Mesenteric fat pad (tissue), 1 donor: ENCODE data around the gene DAGLA. TPM values are rescaled to one million over a fixed set of nuclear protein-coding genes. Genes with fewer than 3 reads are reported as not detected.

Experiments
- DNase-seq: peaks from one replicate; pipeline ENCODE4 v3.0.0-alpha.2; 2020; ENCODE audit warnings: low spot score
- total RNA-seq: library from RNA; stranded (reverse); fragmentation: NEBNext Ultra II Directional; extraction: Animal tissue kit (Norgen Biotek cat#: 25700); gene quantifications from one replicate; pipeline ENCODE4 v1.2.1, GENCODE V29; 2021
- donor health status: DM: yes; HTN: yes; CAD: no.

Gene DAGLA
- total RNA-seq, 1 donor from 2014 or later, result 3.3 TPM

- no peak for DNase-seq
Measured at GRCh38 chr11:61725781-61726231, 45.6 kb downstream of the DAGLA start.

GRCh38 chr11:61726775-61727174 lies 46.6 kb downstream of the DAGLA start:
- no peak for DNase-seq

- DNase-seq, result no peak
Measured at GRCh38 chr11:61727401-61727811, 47.2 kb downstream of the DAGLA start.

GRCh38 chr11:61728066-61728939 lies 48.1 kb downstream of the DAGLA start:
- DNase-seq, result no peak

GRCh38 chr11:61728940-61729219 lies 48.7 kb downstream of the DAGLA start:
- no peak for DNase-seq

GRCh38 chr11:61730240-61730994 lies 50.2 kb downstream of the DAGLA start:
- DNase-seq, result no peak

- no peak for DNase-seq
Measured at GRCh38 chr11:61731211-61731951, 51.2 kb downstream of the DAGLA start.

- DNase-seq, result no peak
Measured at GRCh38 chr11:61731952-61732675, 51.9 kb downstream of the DAGLA start.

- DNase-seq, result no peak
Measured at GRCh38 chr11:61732705-61733104, 52.5 kb downstream of the DAGLA start.

GRCh38 chr11:61733120-61733978 lies 53.2 kb downstream of the DAGLA start:
- DNase-seq, result peak; percentile 92

GRCh38 chr11:61734767-61735166 lies 54.6 kb downstream of the DAGLA start:
- no peak for DNase-seq

GRCh38 chr11:61735391-61735790 lies 55.2 kb downstream of the DAGLA start:
- DNase-seq, result no peak

- DNase-seq, result no peak
Measured at GRCh38 chr11:61736310-61736709, 56.1 kb downstream of the DAGLA start.

- no peak for DNase-seq
Measured at GRCh38 chr11:61737131-61737530, 56.9 kb downstream of the DAGLA start.

- DNase-seq, result no peak
Measured at GRCh38 chr11:61737636-61738386, 57.6 kb downstream of the DAGLA start.

- DNase-seq, result no peak
Measured at GRCh38 chr11:61738776-61739175, 58.6 kb downstream of the DAGLA start.

GRCh38 chr11:61739413-61739812 lies 59.2 kb downstream of the DAGLA start:
- no peak for DNase-seq

- DNase-seq, result no peak
Measured at GRCh38 chr11:61739966-61740365, 59.8 kb downstream of the DAGLA start.

GRCh38 chr11:61742391-61742790 lies 62.2 kb downstream of the DAGLA start:
- DNase-seq, result no peak
